ENCODE measurements around the gene EPB41L2.

GRCh38 chr6:130971504-130971903 lies 91.5 kb downstream of the EPB41L2 start:
- no peak for TF ChIP-seq EZH2 (IDR thresholded peaks at IDR 0.05)
- TF ChIP-seq CTCF (IDR thresholded peaks at IDR 0.05), result no peak
- no peak for TF ChIP-seq EZH2phosphoT487 (IDR thresholded peaks at IDR 0.05)
